ENCODE data around the gene DNAAF1. TPM values are rescaled to one million over a fixed set of nuclear protein-coding genes. Genes with fewer than 3 reads are reported as not detected.

DNAAF1 gene
- total RNA-seq, 1 experiment from 2014 or later: 0.07 TPM

- Mint-ChIP-seq H3K4me1 (ENCODE audit: low read depth, unreplicated experiment) (no peaks in the 10 kb centered on the region), H3K9me3 (ENCODE audit: unreplicated experiment) (no peaks in the 10 kb centered on the region), H3K27me3 (ENCODE audit: insufficient read depth, unreplicated experiment) (no peaks in the 10 kb centered on the region), H3K4me3 (ENCODE audit: unreplicated experiment) (no peak overlapping the region), H3K27ac (ENCODE audit: unreplicated experiment) (no peak overlapping the region), H3K36me3 (ENCODE audit: insufficient read depth, unreplicated experiment) (no peaks in the 10 kb centered on the region)
- intact Hi-C loops (cut with micrococcal nuclease; ENCODE audit: unreplicated experiment): no loop called here
- BruUV-seq (replicated peaks): no TSS peak
- no peaks in the 10 kb centered on the region for H3K27me3 ChIP-seq (replicated peaks; ENCODE audit: control insufficient read depth, insufficient read depth, low read length)
- no peak overlapping the region for H3K4me3 ChIP-seq (ENCODE audit: low read depth, low read length)
- ChIA-PET CTCF (interaction anchor here (0.9 kb wide), 1 partner anchor 10 kb away, joined by 6 read pairs; the partner anchor contains the start of gene TAF1C), POLR2A (no interaction called here)
- H3K4me1 ChIP-seq: peaks cover 5% of the 10 kb centered on the region; the same call in 1 of the 2 replicates
- no peak for DNase-seq
- TF ChIP-seq, protein P1, sequence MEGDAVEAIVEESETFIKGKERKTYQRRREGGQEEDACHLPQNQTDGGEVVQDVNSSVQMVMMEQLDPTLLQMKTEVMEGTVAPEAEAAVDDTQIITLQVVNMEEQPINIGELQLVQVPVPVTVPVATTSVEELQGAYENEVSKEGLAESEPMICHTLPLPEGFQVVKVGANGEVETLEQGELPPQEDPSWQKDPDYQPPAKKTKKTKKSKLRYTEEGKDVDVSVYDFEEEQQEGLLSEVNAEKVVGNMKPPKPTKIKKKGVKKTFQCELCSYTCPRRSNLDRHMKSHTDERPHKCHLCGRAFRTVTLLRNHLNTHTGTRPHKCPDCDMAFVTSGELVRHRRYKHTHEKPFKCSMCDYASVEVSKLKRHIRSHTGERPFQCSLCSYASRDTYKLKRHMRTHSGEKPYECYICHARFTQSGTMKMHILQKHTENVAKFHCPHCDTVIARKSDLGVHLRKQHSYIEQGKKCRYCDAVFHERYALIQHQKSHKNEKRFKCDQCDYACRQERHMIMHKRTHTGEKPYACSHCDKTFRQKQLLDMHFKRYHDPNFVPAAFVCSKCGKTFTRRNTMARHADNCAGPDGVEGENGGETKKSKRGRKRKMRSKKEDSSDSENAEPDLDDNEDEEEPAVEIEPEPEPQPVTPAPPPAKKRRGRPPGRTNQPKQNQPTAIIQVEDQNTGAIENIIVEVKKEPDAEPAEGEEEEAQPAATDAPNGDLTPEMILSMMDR (IDR thresholded peaks at IDR 0.05; ENCODE audit: insufficient read depth in 1 of 2, low read depth in 1 of 2, low read length in 1 of 2, severe bottlenecking in 1 of 2, unreplicated experiment in 1 of 2): no peak
- H3K36me3 ChIP-seq (ENCODE audit: control insufficient read depth, insufficient read depth, low read length): no peaks in the 10 kb centered on the region
- H3K9me3 ChIP-seq: no peaks in the 10 kb centered on the region
Observed at GRCh38 chr16:84196727-84197394, 51.8 kb downstream of the DNAAF1 start.

- Histone ChIP-seq H3K4me3 (ENCODE audit: low read depth, low read length) (no peak overlapping the region), H3K36me3 (ENCODE audit: control insufficient read depth, insufficient read depth, low read length) (no peaks in the 10 kb centered on the region), H3K9me3 (no peaks in the 10 kb centered on the region), H3K4me1 (no peaks in the 10 kb centered on the region), H3K27me3 (replicated peaks; ENCODE audit: control insufficient read depth, insufficient read depth, low read length) (no peaks in the 10 kb centered on the region)
- Mint-ChIP-seq H3K27ac (ENCODE audit: unreplicated experiment) (no peak overlapping the region), H3K9me3 (ENCODE audit: unreplicated experiment) (no peaks in the 10 kb centered on the region), H3K27me3 (ENCODE audit: insufficient read depth, unreplicated experiment) (no peaks in the 10 kb centered on the region), H3K36me3 (ENCODE audit: insufficient read depth, unreplicated experiment) (no peaks in the 10 kb centered on the region), H3K4me1 (ENCODE audit: low read depth, unreplicated experiment) (no peaks in the 10 kb centered on the region), H3K4me3 (ENCODE audit: unreplicated experiment) (no peak overlapping the region)
- TF ChIP-seq, protein P1 (IDR thresholded peaks at IDR 0.05; ENCODE audit: insufficient read depth in 1 of 2, low read depth in 1 of 2, low read length in 1 of 2, severe bottlenecking in 1 of 2, unreplicated experiment in 1 of 2): no peak
- intact Hi-C loops (cut with micrococcal nuclease; ENCODE audit: unreplicated experiment): no loop called here
- ChIA-PET CTCF (no interaction called here), POLR2A (no interaction called here)
- no peak for DNase-seq
- no TSS peak for BruUV-seq (replicated peaks)
Observed at GRCh38 chr16:84197466-84198128, 52.5 kb downstream of the DNAAF1 start.

DNA sequence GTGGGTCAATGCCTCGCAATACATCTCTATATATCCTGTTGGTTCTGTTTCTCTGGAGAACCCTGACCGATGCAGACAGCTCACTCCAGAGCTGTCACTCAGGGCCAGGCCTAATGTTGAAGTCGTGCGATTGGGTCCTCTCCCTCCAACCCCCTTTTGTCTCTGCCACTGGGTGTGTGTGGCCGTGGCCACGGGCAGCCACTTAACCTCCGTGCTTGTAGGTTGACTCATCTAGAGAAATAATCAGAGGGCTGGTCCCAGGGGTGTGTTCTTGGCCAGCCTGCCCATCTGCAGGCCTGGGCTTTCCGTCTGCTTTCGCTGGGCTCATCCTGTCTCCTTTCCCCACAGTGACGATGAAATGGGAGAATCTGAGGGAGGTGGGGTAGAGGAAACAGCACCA lies 53.3 kb downstream of the DNAAF1 start:
- TF ChIP-seq, protein P1 (IDR thresholded peaks at IDR 0.05; ENCODE audit: insufficient read depth in 1 of 2, low read depth in 1 of 2, low read length in 1 of 2, severe bottlenecking in 1 of 2, unreplicated experiment in 1 of 2): no peak
- no peaks in the 10 kb centered on the region for H3K4me1 Mint-ChIP-seq (ENCODE audit: low read depth, unreplicated experiment)
- no peaks in the 10 kb centered on the region for H3K9me3 ChIP-seq
- POLR2A ChIA-PET: no interaction called here
- no peaks in the 10 kb centered on the region for H3K27me3 ChIP-seq (replicated peaks; ENCODE audit: control insufficient read depth, insufficient read depth, low read length)
- no peak overlapping the region for H3K27ac Mint-ChIP-seq (ENCODE audit: unreplicated experiment)
- no peak overlapping the region for H3K4me3 Mint-ChIP-seq (ENCODE audit: unreplicated experiment)
- H3K27me3 Mint-ChIP-seq (ENCODE audit: insufficient read depth, unreplicated experiment): no peaks in the 10 kb centered on the region
- no peaks in the 10 kb centered on the region for H3K9me3 Mint-ChIP-seq (ENCODE audit: unreplicated experiment)
- DNase-seq: no peak
- H3K36me3 ChIP-seq (ENCODE audit: control insufficient read depth, insufficient read depth, low read length): no peaks in the 10 kb centered on the region
- H3K4me3 ChIP-seq (ENCODE audit: low read depth, low read length): no peak overlapping the region
- CTCF ChIA-PET: no interaction called here
- no peaks in the 10 kb centered on the region for H3K36me3 Mint-ChIP-seq (ENCODE audit: insufficient read depth, unreplicated experiment)
- intact Hi-C loops (cut with micrococcal nuclease; ENCODE audit: unreplicated experiment): no loop called here
- H3K4me1 ChIP-seq: no peaks in the 10 kb centered on the region
- BruUV-seq (replicated peaks): no TSS peak

All from Caco-2 (cell line).